ENCODE data around the gene NOP14. TPM values are rescaled to one million over a fixed set of nuclear protein-coding genes. Genes with fewer than 3 reads are reported as not detected.
"Not testable (repeated sequence)": the region's sequence is repeated elsewhere in the genome, so short reads cannot be mapped to it uniquely, and the experiment has no call there.

The NOP14 gene
- total and polyA plus RNA-seq, 2 donors: 11.3 to 17.0 TPM

DNA sequence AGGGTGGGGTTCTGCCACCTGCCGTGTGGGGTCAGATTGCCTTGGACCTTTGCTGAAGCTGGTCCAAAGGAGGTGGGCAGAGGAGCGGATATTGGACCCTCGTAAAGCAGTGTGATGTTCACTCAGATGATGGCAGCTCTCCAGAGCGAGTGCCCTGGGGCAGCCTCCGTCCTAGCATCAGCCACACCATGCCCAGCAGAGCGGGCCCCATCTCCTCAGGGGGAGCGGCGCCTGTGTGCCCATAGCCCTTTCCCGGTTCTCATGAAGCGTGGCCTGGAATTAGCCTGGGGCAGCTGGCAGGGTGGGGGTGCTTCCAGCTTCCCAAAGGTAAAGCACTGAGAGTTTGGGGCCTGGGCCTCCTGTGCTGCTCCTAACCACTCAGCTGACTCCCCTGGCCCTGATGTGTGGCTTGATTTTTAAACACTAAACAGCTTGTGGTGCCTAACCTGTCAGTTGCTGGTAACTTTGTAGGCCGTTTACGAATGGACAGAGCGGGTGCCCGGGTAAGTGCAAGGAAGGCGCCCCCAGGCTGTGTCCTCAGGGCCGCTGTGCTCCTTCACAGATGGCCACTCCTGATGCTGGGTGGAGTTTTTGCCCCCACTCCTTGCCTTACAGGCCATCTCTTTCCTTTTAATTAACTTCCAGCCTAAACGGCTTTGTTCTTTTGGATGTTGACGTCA lies 36.0 kb downstream of the NOP14 start:
- no peak overlapping the region for H3K4me3 ChIP-seq (ENCODE audit: low read depth, low read length)
- no peaks in the 10 kb centered on the region for H3K4me1 ChIP-seq (ENCODE audit: insufficient read depth)
- DNase-seq (ENCODE audit: extremely low spot score): no peak
- peaks cover 4% of the 10 kb centered on the region for H3K36me3 ChIP-seq (ENCODE audit: insufficient read depth)
- 94% methylated on average over 18 of the region's 18 CpGs for WGBS
- no peak overlapping the region for H3K27ac ChIP-seq (ENCODE audit: low read depth)

DNA sequence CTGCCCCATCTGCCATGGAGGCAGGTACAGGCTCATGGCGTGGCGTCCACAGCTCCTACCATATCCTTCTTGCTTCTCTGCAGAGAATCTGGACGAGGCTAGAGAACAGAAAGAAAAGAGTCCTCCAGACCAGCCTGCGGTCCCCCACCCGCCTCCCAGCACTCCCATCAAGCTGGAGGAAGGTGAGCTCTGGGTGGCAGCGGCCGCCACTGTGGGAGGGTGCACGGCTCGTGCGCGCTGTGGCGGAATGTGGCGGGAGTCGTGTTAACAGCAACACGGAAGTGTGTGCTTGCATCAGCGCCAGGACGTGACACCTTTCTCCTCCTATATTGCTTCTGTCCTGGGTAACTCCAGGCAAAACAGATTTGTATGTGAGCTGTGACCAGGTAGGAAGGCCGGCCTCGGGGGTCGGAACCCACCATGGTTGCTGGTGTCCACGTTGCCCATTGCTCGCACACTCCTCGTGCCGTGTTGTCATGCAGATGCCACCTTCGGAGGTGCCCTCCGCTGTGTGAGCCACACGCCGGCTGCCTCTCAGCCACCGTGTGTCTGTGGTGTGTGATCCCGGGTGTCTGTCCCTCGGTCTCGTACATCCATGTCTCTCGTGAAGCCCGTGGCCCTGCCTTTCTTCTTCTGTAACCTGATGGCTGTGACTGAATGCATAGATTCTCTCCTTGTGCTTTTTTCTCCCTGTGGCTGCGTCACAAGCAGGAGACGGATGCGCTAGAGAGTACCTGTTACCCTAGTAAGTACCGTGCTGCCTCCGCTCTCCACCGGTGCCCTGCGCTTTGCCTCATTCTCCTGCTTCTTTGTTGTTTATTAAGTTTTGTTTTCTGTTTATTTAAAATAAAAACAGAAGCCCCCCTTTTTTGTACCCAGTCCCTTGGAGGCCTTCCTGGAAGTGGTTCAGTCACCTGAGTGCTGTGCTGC lies 37.0 kb downstream of the NOP14 start:
- no peak for DNase-seq (ENCODE audit: extremely low spot score)
- 91% methylated on average over 41 of the region's 41 CpGs for WGBS
- H3K4me3 ChIP-seq (ENCODE audit: low read depth, low read length): no peak overlapping the region
- H3K27ac ChIP-seq (ENCODE audit: low read depth): no peak overlapping the region
- H3K36me3 ChIP-seq (ENCODE audit: insufficient read depth): peaks cover 4% of the 10 kb centered on the region
- no peaks in the 10 kb centered on the region for H3K4me1 ChIP-seq (ENCODE audit: insufficient read depth)

DNA sequence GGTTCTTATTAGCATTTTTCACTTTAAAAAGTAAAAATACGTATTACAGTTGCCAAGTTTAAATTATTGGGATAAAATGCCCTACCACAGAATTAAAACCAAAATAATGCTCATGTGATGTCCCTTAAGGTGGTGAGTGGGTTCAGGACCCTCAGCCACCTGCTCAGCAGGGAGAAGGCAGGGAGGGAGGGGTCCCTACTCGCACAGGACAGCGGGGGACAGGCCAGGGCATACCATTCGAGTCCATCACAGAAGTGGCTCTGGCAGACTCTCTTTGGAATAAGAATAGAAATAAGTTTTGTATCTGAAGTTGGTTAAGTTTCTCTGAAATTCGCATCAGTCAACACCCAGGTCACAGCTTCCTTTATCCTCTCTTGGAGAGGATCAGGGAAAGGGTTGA lies 37.7 kb downstream of the NOP14 start:
- Histone ChIP-seq H3K36me3 (ENCODE audit: insufficient read depth) (peaks cover 4% of the 10 kb centered on the region), H3K4me1 (ENCODE audit: insufficient read depth) (no peaks in the 10 kb centered on the region), H3K27ac (ENCODE audit: low read depth) (no peak overlapping the region), H3K4me3 (ENCODE audit: low read depth, low read length) (no peak overlapping the region)
- DNase-seq (ENCODE audit: extremely low spot score): no peak
- 89% methylated on average over 5 of the region's 5 CpGs for WGBS

DNA sequence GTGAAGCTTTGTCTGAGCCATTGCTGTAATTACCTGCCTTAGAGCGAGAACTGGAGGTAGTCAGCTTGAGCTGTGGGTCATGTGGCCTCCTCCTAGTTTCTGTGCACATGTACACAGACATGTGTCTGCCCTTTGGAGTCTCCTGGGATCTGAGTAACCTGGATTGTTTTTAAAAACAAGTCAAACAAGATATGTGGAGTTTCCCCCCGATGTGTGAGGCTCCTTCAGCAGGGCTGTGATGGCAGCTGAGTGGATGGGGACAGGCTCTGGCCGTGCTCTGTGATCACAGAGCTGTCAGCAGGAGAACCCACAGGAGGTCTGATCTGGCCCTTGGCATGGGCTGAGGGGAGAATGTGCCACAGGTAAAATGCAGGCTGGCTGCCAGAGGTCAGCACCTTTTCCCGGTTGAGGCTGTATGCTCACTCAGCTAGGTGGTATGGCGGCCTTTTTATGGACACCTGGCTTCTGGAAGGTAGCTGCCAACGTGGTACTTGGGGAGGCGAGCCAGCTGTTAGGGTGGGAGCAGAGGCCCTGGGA lies 38.4 kb downstream of the NOP14 start:
- Histone ChIP-seq H3K36me3 (ENCODE audit: insufficient read depth) (peaks cover 4% of the 10 kb centered on the region), H3K4me1 (ENCODE audit: insufficient read depth) (no peaks in the 10 kb centered on the region)
- WGBS: 85% methylated on average over 7 of the region's 7 CpGs

DNA sequence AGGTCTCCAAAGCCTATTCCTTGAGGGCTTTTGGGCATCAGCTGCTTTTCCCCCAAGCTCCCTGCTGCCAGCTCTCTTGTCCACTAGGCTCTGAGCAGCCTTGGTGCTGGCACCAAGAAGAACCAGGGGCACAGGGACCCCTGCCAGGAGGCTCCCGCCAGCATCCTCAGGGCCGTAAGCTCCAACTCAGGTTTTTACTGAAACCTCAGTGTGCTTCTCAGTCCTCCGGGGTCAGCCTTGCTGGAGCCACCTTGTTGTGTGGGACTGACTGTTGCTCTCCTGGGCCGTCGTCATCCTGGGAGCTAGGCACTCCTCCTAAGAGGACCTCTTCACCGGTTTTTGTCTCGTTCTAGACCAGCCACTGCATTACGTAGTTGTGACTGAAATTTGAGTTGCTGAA lies 38.9 kb downstream of the NOP14 start:
- WGBS: 85% methylated on average over 8 of the region's 8 CpGs
- Histone ChIP-seq H3K4me1 (ENCODE audit: insufficient read depth) (no peaks in the 10 kb centered on the region), H3K36me3 (ENCODE audit: insufficient read depth) (peaks cover 4% of the 10 kb centered on the region), H3K27ac (ENCODE audit: low read depth) (no peak overlapping the region), H3K4me3 (ENCODE audit: low read depth, low read length) (no peak overlapping the region)
- no peak for DNase-seq (ENCODE audit: extremely low spot score)

More for the DNA sequence above, 38.4 kb downstream of the NOP14 start:
- no peak for DNase-seq (ENCODE audit: extremely low spot score)
- H3K4me3 ChIP-seq (ENCODE audit: low read depth, low read length): no peak overlapping the region
- H3K27ac ChIP-seq (ENCODE audit: low read depth): no peak overlapping the region

DNA sequence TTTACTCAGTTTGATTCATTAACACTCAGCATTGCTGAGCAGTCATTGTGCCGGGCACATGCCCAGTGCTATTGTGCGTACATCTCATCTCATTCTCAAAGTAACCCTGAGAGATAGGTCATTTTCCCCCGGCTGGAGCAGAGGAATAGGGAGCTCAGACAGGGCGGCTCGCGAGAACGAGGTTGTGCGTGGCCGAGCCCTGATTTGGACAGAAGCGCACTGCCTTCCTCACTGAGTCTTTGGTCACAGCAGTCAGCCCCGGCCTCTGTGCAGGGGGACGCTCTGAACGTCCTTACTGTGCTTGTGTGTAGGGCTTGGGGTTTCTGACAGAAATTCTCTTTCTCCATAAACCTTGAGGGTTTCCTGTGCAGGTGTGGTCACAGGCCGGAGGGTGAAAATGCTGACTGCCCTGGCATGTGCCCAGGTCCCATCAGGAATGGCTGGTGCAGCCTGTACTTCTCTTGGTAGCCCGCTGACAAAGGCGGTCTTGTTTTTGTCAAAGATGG lies 39.5 kb downstream of the NOP14 start:
- WGBS: 90% methylated on average over 16 of the region's 16 CpGs
- H3K4me3 ChIP-seq (ENCODE audit: low read depth, low read length): no peak overlapping the region
- H3K36me3 ChIP-seq (ENCODE audit: insufficient read depth): peaks cover 4% of the 10 kb centered on the region
- H3K4me1 ChIP-seq (ENCODE audit: insufficient read depth): no peaks in the 10 kb centered on the region
- no peak for DNase-seq (ENCODE audit: extremely low spot score)
- H3K27ac ChIP-seq (ENCODE audit: low read depth): no peak overlapping the region

DNA sequence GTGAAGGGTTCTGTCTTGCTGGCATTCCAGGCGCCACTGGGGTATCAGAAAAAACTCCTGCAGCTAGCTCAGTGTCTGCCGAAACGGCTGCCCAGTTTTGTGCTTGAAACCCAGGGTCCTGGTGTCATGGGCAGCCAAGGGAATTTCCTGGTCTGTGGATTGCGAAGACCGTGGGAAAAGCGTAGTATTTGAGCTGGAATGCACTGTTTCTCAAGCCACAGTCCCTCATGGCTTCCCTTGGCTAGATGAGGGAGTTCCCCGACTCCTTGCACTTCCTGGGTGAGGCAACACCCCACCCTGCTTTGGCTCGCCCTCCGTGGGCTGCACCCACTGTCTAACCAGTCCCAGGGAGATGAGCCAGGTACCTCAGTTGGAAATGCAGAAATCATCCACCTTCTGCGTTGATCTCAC lies 40.1 kb downstream of the NOP14 start:
- whole genome bisulfite sequencing: 88% methylated on average over 10 of the region's 10 CpGs
- Histone ChIP-seq H3K36me3 (ENCODE audit: insufficient read depth) (peaks cover 4% of the 10 kb centered on the region), H3K4me1 (ENCODE audit: insufficient read depth) (no peaks in the 10 kb centered on the region), H3K27ac (ENCODE audit: low read depth) (no peak overlapping the region), H3K4me3 (ENCODE audit: low read depth, low read length) (no peak overlapping the region)
- no peak for DNase-seq (ENCODE audit: extremely low spot score)

DNA sequence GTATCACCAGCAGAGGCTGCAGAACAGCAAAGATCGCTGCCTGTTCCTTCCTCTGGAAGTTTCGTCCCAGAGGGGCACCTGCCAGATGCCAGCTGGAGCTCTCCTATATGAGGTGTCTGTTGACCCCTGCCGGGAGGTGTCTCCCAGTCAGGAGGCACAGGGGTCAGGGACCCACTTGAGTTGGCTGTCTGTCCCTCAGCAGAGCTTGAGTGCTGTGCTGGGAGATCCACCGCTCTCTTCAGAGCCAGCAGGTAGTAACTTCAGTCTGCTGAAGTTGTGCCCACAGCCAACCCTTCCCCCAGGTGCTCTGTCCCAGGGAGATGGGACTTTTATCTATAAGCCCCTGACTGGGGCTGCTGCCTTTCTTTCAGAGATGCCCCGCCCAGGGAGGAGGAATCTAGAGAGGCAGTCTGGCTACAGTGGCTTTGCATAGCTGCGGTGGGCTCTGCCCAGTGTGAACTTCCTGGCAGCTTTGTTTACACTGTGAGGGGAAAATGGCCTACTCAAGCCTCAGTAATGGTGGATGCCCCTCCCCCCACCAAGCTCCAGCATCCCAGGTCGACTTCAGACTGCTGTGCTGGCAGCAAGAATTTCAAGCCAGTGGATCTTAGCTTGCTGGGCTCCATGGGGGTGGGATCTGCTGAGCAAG lies 40.6 kb downstream of the NOP14 start:
- 56% methylated on average over 7 of the region's 7 CpGs for WGBS
- not testable (repeated sequence) for H3K36me3 ChIP-seq (ENCODE audit: insufficient read depth); H3K4me1 ChIP-seq (ENCODE audit: insufficient read depth); DNase-seq (ENCODE audit: extremely low spot score); H3K4me3 ChIP-seq (ENCODE audit: low read depth, low read length); H3K27ac ChIP-seq (ENCODE audit: low read depth)

DNA sequence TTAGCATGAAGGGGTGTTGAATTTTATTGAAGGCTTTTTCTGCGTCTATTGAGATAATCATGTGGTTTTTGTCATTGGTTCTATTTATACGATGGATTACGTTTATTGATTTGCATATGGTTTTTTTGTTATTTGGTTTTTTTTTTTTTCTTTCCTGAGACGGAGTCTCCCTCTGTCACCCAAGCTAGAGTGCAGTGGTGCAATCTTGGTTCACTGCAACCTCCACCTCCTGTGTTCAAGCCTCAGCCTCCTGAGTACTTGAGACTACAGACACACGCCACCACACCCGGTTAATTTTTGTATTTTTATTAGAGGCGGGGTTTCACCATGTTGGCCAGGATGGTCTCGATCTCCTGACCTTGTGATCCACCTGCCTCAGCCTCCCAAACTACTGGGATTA lies 44.5 kb downstream of the NOP14 start:
- not testable (repeated sequence) for H3K27ac ChIP-seq (ENCODE audit: low read depth); H3K4me3 ChIP-seq (ENCODE audit: low read depth, low read length); DNase-seq (ENCODE audit: extremely low spot score); H3K36me3 ChIP-seq (ENCODE audit: insufficient read depth); H3K4me1 ChIP-seq (ENCODE audit: insufficient read depth)
- 93% methylated on average over 8 of the region's 8 CpGs for WGBS

DNA sequence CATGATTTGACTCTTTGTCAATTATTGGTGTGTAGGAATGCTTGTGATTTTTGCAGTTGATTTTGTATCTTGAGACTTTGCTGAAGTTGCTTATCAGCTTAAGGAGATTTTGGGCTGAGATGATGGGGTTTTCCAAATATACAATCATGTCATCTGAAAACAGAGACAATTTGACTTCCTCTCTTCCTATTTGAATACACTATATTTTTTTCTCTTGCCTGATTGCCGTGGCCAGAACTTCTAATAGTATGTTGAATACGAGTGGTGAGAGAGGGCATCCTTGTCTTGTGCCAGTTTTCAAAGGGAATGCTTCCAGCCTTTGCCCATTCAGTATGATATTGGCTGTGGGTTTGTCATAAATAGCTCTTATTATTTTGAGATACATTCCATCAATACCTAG lies 44.9 kb downstream of the NOP14 start:
- H3K36me3 ChIP-seq (ENCODE audit: insufficient read depth); H3K4me3 ChIP-seq (ENCODE audit: low read depth, low read length); DNase-seq (ENCODE audit: extremely low spot score); H3K4me1 ChIP-seq (ENCODE audit: insufficient read depth); H3K27ac ChIP-seq (ENCODE audit: low read depth): not testable (repeated sequence)
- WGBS: 83% methylated on average over 2 of the region's 2 CpGs

DNA sequence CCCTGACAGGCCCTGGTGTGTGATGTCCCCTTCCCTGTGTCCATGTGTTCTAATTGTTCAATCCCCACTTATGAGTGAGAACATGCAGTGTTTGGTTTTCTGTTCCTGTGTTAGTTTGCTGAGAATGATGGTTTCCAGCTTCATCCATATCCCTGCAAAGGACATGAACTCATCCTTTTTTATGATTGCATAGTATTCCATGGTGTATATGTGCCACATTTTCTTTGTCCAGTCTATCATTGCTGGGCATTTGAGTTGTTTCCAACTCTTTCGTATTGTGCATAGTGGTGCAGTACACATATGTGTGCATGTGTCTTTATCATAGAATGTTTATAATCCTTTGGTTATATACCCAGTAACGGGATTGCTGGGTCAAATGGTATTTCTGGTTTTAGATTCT lies 46.5 kb downstream of the NOP14 start:
- DNase-seq (ENCODE audit: extremely low spot score); H3K27ac ChIP-seq (ENCODE audit: low read depth); H3K36me3 ChIP-seq (ENCODE audit: insufficient read depth); H3K4me1 ChIP-seq (ENCODE audit: insufficient read depth); H3K4me3 ChIP-seq (ENCODE audit: low read depth, low read length): not testable (repeated sequence)
- WGBS: 96% methylated on average over 2 of the region's 2 CpGs

DNA sequence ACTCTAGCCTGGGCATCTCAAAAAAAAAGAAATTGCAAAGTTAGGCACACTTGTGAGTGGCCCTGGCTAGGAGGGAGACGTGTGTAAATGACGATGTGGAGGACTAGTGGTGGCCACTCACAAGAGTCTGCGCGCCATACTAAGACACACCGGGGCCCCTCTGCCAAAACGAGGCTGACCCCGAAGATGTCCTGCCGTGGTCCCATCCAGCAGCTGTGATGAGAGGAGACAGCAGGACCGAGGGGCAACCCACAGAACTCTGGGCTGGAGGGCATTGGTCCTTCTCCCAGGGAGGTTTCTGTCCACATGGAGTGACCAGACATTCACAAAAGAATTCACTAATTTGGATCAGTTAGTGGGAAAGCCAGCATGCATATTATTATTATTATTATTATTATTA lies 47.4 kb downstream of the NOP14 start:
- peaks cover 4% of the 10 kb centered on the region for H3K36me3 ChIP-seq (ENCODE audit: insufficient read depth)
- WGBS: 90% methylated on average over 9 of the region's 9 CpGs

DNA sequence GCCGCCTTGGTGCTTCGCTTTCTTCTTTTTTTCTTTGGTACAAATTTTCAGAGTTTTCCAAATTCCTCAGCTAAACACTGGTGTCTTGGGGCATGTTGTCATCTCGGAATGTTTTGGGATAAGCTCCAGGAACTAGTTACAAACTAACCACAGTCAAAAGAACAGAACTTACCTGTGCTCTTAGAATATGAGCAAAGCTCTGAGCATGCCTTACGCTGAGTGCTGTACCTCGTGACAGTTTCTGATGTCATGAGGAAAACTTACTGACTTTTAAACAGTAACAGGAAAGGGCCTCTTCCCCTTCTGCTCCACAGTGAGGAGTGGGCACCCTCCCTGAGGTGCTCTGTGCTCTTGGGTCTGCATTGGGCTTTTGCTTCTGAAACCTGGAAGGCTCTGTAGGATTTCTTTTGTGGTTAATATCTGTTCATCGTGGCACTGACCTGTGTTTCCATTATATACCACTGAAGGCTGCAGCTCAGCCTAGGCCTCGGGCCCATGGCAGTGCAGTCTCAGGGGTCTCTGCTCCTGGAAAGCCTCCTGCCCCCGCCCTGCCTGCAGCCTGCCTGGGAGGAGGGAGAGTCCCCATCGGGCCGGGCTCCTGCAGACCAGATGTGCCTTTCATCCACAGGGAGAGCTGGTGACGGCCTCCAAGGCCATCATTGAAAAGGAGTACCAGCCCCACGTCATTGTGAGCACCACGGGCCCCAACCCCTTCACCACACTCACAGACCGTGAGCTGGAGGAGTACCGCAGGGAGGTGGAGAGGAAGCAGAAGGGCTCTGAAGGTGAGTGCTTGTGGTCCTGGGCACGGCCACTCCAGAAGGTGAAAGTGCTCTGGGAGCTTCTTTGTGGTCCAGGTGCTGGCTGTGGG lies 48.7 kb downstream of the NOP14 start:
- H3K4me1 ChIP-seq (ENCODE audit: insufficient read depth): no peaks in the 10 kb centered on the region
- no peak for DNase-seq (ENCODE audit: extremely low spot score)
- H3K36me3 ChIP-seq (ENCODE audit: insufficient read depth): peaks cover 4% of the 10 kb centered on the region
- H3K4me3 ChIP-seq (ENCODE audit: low read depth, low read length): no peak overlapping the region
- WGBS: 86% methylated on average over 16 of the region's 16 CpGs
- H3K27ac ChIP-seq (ENCODE audit: low read depth): no peak overlapping the region

More for the DNA sequence above, 47.4 kb downstream of the NOP14 start:
- DNase-seq (ENCODE audit: extremely low spot score): no peak
- Histone ChIP-seq H3K27ac (ENCODE audit: low read depth) (no peak overlapping the region), H3K4me3 (ENCODE audit: low read depth, low read length) (no peak overlapping the region), H3K4me1 (ENCODE audit: insufficient read depth) (no peaks in the 10 kb centered on the region)
